Muscle of leg (tissue), 11 donors: ENCODE results near the gene CNOT4. TPM values are rescaled to one million over a fixed set of nuclear protein-coding genes. Genes with fewer than 3 reads are reported as not detected.
"Not testable (repeated sequence)": the region's sequence is repeated elsewhere in the genome, so short reads cannot be mapped to it uniquely, and the experiment has no call there.

Experiments used
- DNase-seq: peaks from one replicate; pipeline ENCODE4 v3.0.0; 2013
- H3K27ac ChIP-seq: one replicate; pipeline ENCODE4 v1.5.1; 2013; ENCODE audit warnings: mild to moderate bottlenecking, low read length, control low read depth
- H3K27me3 ChIP-seq: one replicate; pipeline ENCODE4 v1.6.1; 2013; ENCODE audit warnings: low read length; ENCODE audit not compliant: control insufficient read depth, insufficient read depth
- H3K36me3 ChIP-seq: one replicate; pipeline ENCODE4 v1.6.1; 2013; ENCODE audit warnings: low read length; ENCODE audit not compliant: control insufficient read depth, insufficient read depth
- H3K4me1 ChIP-seq: one replicate; pipeline ENCODE4 v1.6.1; 2013; ENCODE audit warnings: low read length; ENCODE audit not compliant: control insufficient read depth, insufficient read depth
- H3K4me3 ChIP-seq: one replicate; pipeline ENCODE4 v1.5.1; 2013; ENCODE audit warnings: low read length, control low read depth
- H3K9me3 ChIP-seq: replicated peaks from 2 replicates; pipeline ENCODE4 v1.6.1; 2013; ENCODE audit warnings: low read depth, low read length; ENCODE audit not compliant: control insufficient read depth
- WGBS: methylation state at CpG from one replicate; pipeline ENCODE4 v1.1.5; 2013; ENCODE audit warnings: missing lambda C conversion rate; ENCODE audit not compliant: insufficient coverage; 5-methylcytosine and 5-hydroxymethylcytosine counted together
- polyA plus RNA-seq, 8 donors: library from polyadenylated mRNA; unstranded; fragments of 120-200 nt; gene quantifications; one replicate each; pipeline versions ENCODE4 v1.2.1 to v1.2.3, GENCODE V29; 2013; ENCODE audit warnings: inconsistent platforms in 1 of 8, low replicate concordance in 1 of 8; ENCODE audit not compliant: insufficient read length in 8 of 8, insufficient read depth in 1 of 8
- total RNA-seq: library from RNA; stranded (reverse); fragments of 120-200 nt; gene quantifications from one replicate; pipeline ENCODE4 v1.2.4, GENCODE V29; 2013

Gene CNOT4
- total and polyA plus RNA-seq, 9 donors, result 12.1 to 23.3 (median 20.9) TPM

DNA sequence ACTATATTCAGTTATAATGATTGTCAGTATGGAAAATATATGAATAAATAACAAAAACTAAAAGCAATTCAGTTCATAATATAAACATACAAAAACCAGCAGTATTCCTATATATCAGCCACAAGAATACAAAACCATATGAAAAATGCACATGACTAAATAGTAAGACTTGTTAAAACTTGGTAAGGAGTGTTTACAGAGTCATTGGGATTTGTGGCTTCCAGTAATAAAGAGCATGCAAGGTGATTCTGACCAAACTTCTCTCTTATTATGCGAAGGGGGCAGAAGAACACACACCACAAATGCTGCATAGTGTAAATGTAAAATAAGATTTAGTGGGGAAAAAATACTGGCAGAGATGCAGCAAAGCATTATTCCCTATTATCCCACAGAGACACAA, 8.8 kb upstream of the CNOT4 start:
- no peaks in the 10 kb centered on the region for H3K4me1 ChIP-seq
- H3K36me3 ChIP-seq, result no peaks in the 10 kb centered on the region
- H3K4me3 ChIP-seq, result no peak overlapping the region
- DNase-seq, result no peak
- H3K27ac ChIP-seq, result no peak overlapping the region
- H3K27me3 ChIP-seq, result no peaks in the 10 kb centered on the region
- no CpG with 5 or more reads among the region's 1 CpG for WGBS
- no peaks in the 10 kb centered on the region for H3K9me3 ChIP-seq

GRCh38 chr7:135517060-135517459, 7.2 kb upstream of the CNOT4 start:
- H3K27ac ChIP-seq, result no peak overlapping the region
- DNase-seq, result no peak
- no peaks in the 10 kb centered on the region for H3K4me1 ChIP-seq
- 92% methylated on average over 3 of the region's 3 CpGs for WGBS
- no peaks in the 10 kb centered on the region for H3K9me3 ChIP-seq
- H3K4me3 ChIP-seq, result no peak overlapping the region
- no peaks in the 10 kb centered on the region for H3K27me3 ChIP-seq
- H3K36me3 ChIP-seq, result no peaks in the 10 kb centered on the region

- WGBS, result no CpG with 5 or more reads among the region's 3 CpGs
- Histone ChIP-seq H3K9me3 (no peaks in the 10 kb centered on the region), H3K27ac (no peak overlapping the region), H3K4me3 (no peak overlapping the region), H3K4me1 (no peaks in the 10 kb centered on the region), H3K36me3 (no peaks in the 10 kb centered on the region), H3K27me3 (no peaks in the 10 kb centered on the region)
- no peak for DNase-seq
These were observed 5.0 kb upstream of the CNOT4 start for GRCh38 chr7:135514856-135515255.

DNA sequence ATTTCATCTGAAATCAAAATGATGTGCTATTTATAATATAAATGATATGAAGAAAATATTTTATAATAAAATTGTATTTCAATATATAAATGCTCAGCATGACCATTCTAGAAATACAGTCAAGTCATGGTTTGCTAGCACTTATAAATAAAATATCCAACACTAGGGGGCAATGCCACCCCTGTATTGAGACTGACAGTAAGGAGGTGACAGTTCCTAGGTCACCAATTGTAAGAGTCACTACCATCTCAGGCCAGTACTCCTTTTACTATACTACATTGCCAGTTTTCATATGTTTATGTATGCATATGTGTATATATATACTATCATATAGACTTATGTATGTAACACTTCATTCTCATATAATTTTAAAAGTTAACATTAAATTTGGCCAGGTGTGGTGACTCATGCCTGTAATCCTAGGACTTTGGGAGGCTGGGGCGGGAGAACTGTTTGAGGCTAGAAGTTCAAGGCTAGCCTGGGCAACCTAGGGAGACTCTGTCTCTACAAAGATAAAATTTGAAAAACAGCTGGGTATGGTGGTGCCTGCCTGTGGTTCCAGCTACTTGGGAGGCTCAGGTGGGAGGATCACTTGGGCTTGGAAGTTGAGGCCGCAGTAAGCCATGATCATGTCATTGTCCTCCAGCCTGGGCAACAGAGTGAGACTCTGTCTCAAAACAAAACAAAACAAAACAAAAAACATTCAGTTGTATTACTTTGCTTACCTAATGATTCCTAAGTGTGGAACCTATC, 2.4 kb upstream of the CNOT4 start:
- H3K4me1 ChIP-seq, result peaks cover 2% of the 10 kb centered on the region
- peak; percentile 49 for DNase-seq
- H3K27ac ChIP-seq, result no peak overlapping the region
- H3K9me3 ChIP-seq, result no peaks in the 10 kb centered on the region
- 86% methylated on average over 1 of the region's 2 CpGs for WGBS
- no peaks in the 10 kb centered on the region for H3K36me3 ChIP-seq
- H3K4me3 ChIP-seq, result no peak overlapping the region
- H3K27me3 ChIP-seq, result no peaks in the 10 kb centered on the region

- Histone ChIP-seq H3K36me3 (no peaks in the 10 kb centered on the region), H3K4me3 (peak overlapping the region; percentile 84), H3K27me3 (no peaks in the 10 kb centered on the region), H3K27ac (peak overlapping the region; percentile 49), H3K9me3 (no peaks in the 10 kb centered on the region), H3K4me1 (peaks cover 2% of the 10 kb centered on the region)
- 0% methylated on average over 7 of the region's 17 CpGs for WGBS
- peak; percentile 50 for DNase-seq
These were observed 786 bp upstream of the CNOT4 start for GRCh38 chr7:135510592-135511183.

DNA sequence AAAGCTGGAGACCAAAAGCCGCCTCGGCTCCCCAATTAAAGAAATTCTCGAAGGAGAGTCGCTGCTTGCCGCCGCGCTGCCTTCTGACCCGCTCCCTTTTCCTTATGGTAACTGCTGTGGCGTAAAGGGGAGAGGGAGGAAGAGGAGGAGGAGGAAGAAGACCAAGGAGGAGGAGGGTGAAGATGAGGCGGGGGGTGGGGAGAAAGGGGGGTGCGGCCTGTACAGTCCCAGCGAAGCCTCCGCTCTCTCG, 388 bp downstream of the CNOT4 start:
- no peak for DNase-seq
- 0% methylated on average over 10 of the region's 14 CpGs for WGBS
- H3K27ac ChIP-seq, result peak overlapping the region; percentile 99
- no peaks in the 10 kb centered on the region for H3K27me3 ChIP-seq
- peak overlapping the region; percentile 84 for H3K4me3 ChIP-seq
- no peaks in the 10 kb centered on the region for H3K9me3 ChIP-seq
- peaks cover 2% of the 10 kb centered on the region for H3K4me1 ChIP-seq
- no peaks in the 10 kb centered on the region for H3K36me3 ChIP-seq

- peak overlapping the region; percentile 99 for H3K27ac ChIP-seq
- no peaks in the 10 kb centered on the region for H3K27me3 ChIP-seq
- H3K4me3 ChIP-seq, result peak overlapping the region; percentile 84
- H3K9me3 ChIP-seq, result no peaks in the 10 kb centered on the region
- 1% methylated on average over 8 of the region's 17 CpGs for WGBS
- no peaks in the 10 kb centered on the region for H3K36me3 ChIP-seq
- H3K4me1 ChIP-seq, result peaks cover 2% of the 10 kb centered on the region
- DNase-seq, result peak; percentile 51
These were observed 866 bp downstream of the CNOT4 start for GRCh38 chr7:135508883-135509588.

GRCh38 chr7:135501402-135501801, 8.5 kb downstream of the CNOT4 start:
- Histone ChIP-seq H3K4me1 (no peaks in the 10 kb centered on the region), H3K36me3 (no peaks in the 10 kb centered on the region), H3K27ac (no peak overlapping the region), H3K9me3 (no peaks in the 10 kb centered on the region), H3K27me3 (no peaks in the 10 kb centered on the region), H3K4me3 (no peak overlapping the region)
- WGBS, result 83% methylated on average over 2 of the region's 2 CpGs
- DNase-seq, result no peak

DNA sequence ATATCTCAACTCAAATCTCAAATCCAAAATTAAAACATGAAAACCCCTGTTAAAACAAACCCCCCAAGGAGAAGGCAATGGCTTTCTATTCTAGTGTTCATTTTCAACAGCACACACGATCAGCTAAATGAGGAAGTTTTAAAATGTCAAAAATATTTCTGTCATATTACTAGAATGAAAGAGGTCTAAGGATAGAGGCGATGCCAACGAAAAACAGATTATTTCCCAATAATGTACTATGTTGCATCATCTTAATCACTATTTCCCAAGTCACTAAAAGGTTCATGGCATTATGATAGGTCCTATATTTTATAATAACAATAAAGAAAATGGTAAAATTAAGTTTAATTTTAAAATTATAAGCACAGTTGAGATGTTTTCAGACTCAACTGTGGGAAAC, 10.1 kb downstream of the CNOT4 start:
- no peak for DNase-seq
- no peaks in the 10 kb centered on the region for H3K27me3 ChIP-seq

GRCh38 chr7:135497161-135497560, 12.7 kb downstream of the CNOT4 start:
- not testable (repeated sequence) for DNase-seq, H3K9me3 ChIP-seq, H3K4me3 ChIP-seq, H3K27ac ChIP-seq, H3K27me3 ChIP-seq, H3K4me1 ChIP-seq, H3K36me3 ChIP-seq
- 100% methylated on average over 2 of the region's 6 CpGs for WGBS

More for the DNA sequence above, 10.1 kb downstream of the CNOT4 start:
- no peaks in the 10 kb centered on the region for H3K9me3 ChIP-seq
- H3K4me3 ChIP-seq, result no peak overlapping the region
- H3K27ac ChIP-seq, result no peak overlapping the region
- no CpG with 5 or more reads among the region's 3 CpGs for WGBS
- H3K36me3 ChIP-seq, result no peaks in the 10 kb centered on the region
- no peaks in the 10 kb centered on the region for H3K4me1 ChIP-seq
